ENCODE data around the gene NDOR1.
"Not testable (repeated sequence)": the region's sequence is repeated elsewhere in the genome, so short reads cannot be mapped to it uniquely, and the experiment has no call there.

Gene NDOR1

GRCh38 chr9:137245450-137246421 is 40.2 kb downstream of the NDOR1 start:
- no peak for DNase-seq

- no peak for DNase-seq
Observed at GRCh38 chr9:137247135-137247915, 41.8 kb downstream of the NDOR1 start.

GRCh38 chr9:137247916-137248175 is 42.3 kb downstream of the NDOR1 start:
- no peak for DNase-seq

- no peak for DNase-seq
Observed at GRCh38 chr9:137250329-137251193, 45.1 kb downstream of the NDOR1 start.

- no peak for DNase-seq
Observed at GRCh38 chr9:137251194-137251461, 45.6 kb downstream of the NDOR1 start, which contains the start of gene STPG3. TSS of gene STPG3 (plus strand) at chr9:137251286. CDS start at chr9:137251287, 1 bp downstream.

- no peak for DNase-seq
Observed at GRCh38 chr9:137251490-137252268, 46.2 kb downstream of the NDOR1 start.

GRCh38 chr9:137252555-137253506 is 47.3 kb downstream of the NDOR1 start:
- no peak for DNase-seq

GRCh38 chr9:137253717-137254623 is 48.5 kb downstream of the NDOR1 start:
- no peak for DNase-seq

GRCh38 chr9:137254624-137255447 is 49.3 kb downstream of the NDOR1 start, which contains the start of gene NELFB:
TSS of gene NELFB (plus strand) at chr9:137255327.
- peak; percentile 87 for DNase-seq

GRCh38 chr9:137255448-137256114 is 50.1 kb downstream of the NDOR1 start:
- DNase-seq: no peak

GRCh38 chr9:137256362-137256761 is 50.9 kb downstream of the NDOR1 start:
- DNase-seq: no peak

GRCh38 chr9:137256856-137257255 is 51.4 kb downstream of the NDOR1 start:
- no peak for DNase-seq

GRCh38 chr9:137262173-137262908 is 56.8 kb downstream of the NDOR1 start:
- DNase-seq: not testable (repeated sequence)

GRCh38 chr9:137262909-137263285 is 57.4 kb downstream of the NDOR1 start:
- DNase-seq: no peak

GRCh38 chr9:137263506-137263905 is 58.0 kb downstream of the NDOR1 start:
- no peak for DNase-seq

GRCh38 chr9:137264067-137264466 is 58.6 kb downstream of the NDOR1 start:
- no peak for DNase-seq

- DNase-seq: no peak
Observed at GRCh38 chr9:137265496-137266161, 60.1 kb downstream of the NDOR1 start.
